Cardiac muscle cell (in vitro differentiated cells and primary cell): ENCODE measurements around the gene CLRN3. TPM values are rescaled to one million over a fixed set of nuclear protein-coding genes. Genes with fewer than 3 reads are reported as not detected.
A peak's percentile ranks its signal among the peaks of the same experiment; 100 is the strongest.

Experiments
- DNase-seq, 2 donors: peaks; one replicate each; pipeline versions ENCODE4 v3.0.0 to v3.0.0-alpha.2; 2010 to 2017; ENCODE audit warnings: low read depth in 1 of 2, low spot score in 1 of 2
- H3K27ac ChIP-seq: fragments of 200-600 bp; sonication (generic); 2 replicates; pipeline ENCODE4 v1.5.1; 2016
- H3K27me3 ChIP-seq: fragments of 200-600 bp; sonication (generic); 2 replicates; pipeline ENCODE4 v1.6.0; 2016; ENCODE audit warnings: control low read depth
- H3K36me3 ChIP-seq: fragments of 200-600 bp; sonication (generic); 2 replicates; pipeline ENCODE4 v1.5.1; 2016; ENCODE audit warnings: control low read depth
- H3K4me1 ChIP-seq: fragments of 200-600 bp; sonication (generic); 2 replicates; pipeline ENCODE4 v1.8.1; 2017; ENCODE audit warnings: low read depth, mild to moderate bottlenecking, mixed run types
- H3K4me3 ChIP-seq: fragments of 200-600 bp; sonication (generic); 2 replicates; pipeline ENCODE4 v1.5.1; 2016; ENCODE audit warnings: mild to moderate bottlenecking
- H3K9me3 ChIP-seq: fragments of 200-600 bp; sonication (generic); 2 replicates; pipeline ENCODE4 v1.5.1; 2017; ENCODE audit warnings: low read depth, mild to moderate bottlenecking, control low read depth
- polyA plus RNA-seq: library from polyadenylated mRNA; unstranded; fragments of >200 nt; fragmentation: Nextera tagmentation; extraction: Ambion mirVana; gene quantifications from 2 replicates; pipeline ENCODE4 v1.2.1, GENCODE V29; 2016
- total RNA-seq: library from RNA; depleted of rRNA; stranded (reverse); fragments of >200 nt; gene quantifications from 2 replicates; pipeline ENCODE4 v1.2.3, GENCODE V29; 2016
- TF ChIP-seq, protein P1 (sequence below): IDR thresholded peaks from 2 replicates; pipeline ENCODE4 v1.5.1; 2012; ENCODE audit warnings: low read depth, mild to moderate bottlenecking, low read length

The CLRN3 gene
- total and polyA plus RNA-seq, 2 experiments from 2014 or later, result not detected

DNA sequence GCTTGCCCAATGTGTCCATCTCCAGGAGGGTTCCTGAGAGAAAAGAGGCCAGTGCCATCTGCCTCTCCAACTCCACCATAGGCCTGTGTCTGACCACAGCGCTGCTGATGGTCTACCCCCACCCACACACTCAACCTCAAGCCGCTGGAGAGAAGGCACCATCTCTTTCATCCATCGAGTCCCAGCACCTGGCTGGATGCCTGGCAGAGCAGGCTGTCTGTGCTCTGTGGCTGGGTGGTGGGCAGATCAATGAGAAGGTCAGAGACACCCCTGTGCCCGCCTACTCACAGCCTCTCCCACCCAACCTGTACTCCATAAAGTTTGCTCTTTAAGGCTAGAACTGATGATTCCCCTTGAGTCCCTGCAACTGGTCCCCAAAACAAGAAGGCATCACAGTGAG, 58.0 kb downstream of the CLRN3 start:
- Histone ChIP-seq H3K27me3 (no peaks in the 10 kb centered on the region), H3K9me3 (no peaks in the 10 kb centered on the region), H3K27ac (no peak overlapping the region), H3K4me3 (no peak overlapping the region), H3K4me1 (no peaks in the 10 kb centered on the region), H3K36me3 (no peaks in the 10 kb centered on the region)
- DNase-seq, result no peak
- TF ChIP-seq, protein P1, sequence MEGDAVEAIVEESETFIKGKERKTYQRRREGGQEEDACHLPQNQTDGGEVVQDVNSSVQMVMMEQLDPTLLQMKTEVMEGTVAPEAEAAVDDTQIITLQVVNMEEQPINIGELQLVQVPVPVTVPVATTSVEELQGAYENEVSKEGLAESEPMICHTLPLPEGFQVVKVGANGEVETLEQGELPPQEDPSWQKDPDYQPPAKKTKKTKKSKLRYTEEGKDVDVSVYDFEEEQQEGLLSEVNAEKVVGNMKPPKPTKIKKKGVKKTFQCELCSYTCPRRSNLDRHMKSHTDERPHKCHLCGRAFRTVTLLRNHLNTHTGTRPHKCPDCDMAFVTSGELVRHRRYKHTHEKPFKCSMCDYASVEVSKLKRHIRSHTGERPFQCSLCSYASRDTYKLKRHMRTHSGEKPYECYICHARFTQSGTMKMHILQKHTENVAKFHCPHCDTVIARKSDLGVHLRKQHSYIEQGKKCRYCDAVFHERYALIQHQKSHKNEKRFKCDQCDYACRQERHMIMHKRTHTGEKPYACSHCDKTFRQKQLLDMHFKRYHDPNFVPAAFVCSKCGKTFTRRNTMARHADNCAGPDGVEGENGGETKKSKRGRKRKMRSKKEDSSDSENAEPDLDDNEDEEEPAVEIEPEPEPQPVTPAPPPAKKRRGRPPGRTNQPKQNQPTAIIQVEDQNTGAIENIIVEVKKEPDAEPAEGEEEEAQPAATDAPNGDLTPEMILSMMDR, result no peak

DNA sequence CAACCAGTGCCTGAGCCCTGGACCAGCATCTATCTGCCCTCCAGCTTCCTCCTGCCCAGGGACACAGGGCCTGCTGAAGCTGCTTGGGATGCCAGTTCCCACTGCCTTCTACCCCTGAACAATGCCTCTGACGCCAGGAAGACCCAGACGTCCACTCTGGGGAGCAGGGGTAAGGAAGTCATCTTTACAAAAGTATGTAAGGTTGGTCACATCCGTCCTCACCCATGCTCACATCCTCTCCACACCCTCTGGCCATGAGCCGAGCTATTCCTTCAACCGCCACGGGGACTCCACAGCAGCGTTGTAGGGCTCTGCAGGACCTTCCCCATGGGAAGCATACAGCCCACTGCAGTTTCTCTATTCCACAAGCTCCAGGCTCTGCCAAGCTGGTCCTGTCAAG, 58.5 kb downstream of the CLRN3 start:
- H3K27ac ChIP-seq, result no peak overlapping the region
- TF ChIP-seq, protein P1, result no peak

DNA sequence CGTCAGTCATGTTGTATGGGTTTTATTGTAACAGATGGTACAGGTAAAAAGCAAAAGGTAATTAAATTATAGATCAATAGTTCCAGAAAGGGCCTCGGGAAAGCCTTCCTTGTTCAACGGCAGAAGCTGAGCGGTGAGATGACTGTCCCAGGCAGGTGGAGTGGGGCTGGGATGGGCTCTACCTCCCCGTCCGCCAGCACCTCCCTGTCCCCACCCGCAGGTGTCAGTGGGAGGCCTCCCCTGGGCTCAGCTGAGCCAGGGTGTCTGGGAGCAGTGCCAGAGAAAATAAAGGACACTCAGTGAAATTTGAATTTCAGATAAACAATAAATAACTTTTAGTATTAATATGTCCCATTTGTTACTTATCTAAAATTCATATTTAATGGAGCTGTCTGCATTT, 58.9 kb downstream of the CLRN3 start:
- H3K36me3 ChIP-seq, result no peaks in the 10 kb centered on the region
- no peaks in the 10 kb centered on the region for H3K9me3 ChIP-seq
- no peaks in the 10 kb centered on the region for H3K4me1 ChIP-seq
- no peak for DNase-seq
- no peak overlapping the region for H3K27ac ChIP-seq
- TF ChIP-seq, protein P1, result no peak
- no peak overlapping the region for H3K4me3 ChIP-seq
- no peaks in the 10 kb centered on the region for H3K27me3 ChIP-seq

More for the DNA sequence above, 58.5 kb downstream of the CLRN3 start:
- Histone ChIP-seq H3K4me3 (no peak overlapping the region), H3K27me3 (no peaks in the 10 kb centered on the region), H3K9me3 (no peaks in the 10 kb centered on the region), H3K36me3 (no peaks in the 10 kb centered on the region), H3K4me1 (no peaks in the 10 kb centered on the region)
- DNase-seq, result no peak

DNA sequence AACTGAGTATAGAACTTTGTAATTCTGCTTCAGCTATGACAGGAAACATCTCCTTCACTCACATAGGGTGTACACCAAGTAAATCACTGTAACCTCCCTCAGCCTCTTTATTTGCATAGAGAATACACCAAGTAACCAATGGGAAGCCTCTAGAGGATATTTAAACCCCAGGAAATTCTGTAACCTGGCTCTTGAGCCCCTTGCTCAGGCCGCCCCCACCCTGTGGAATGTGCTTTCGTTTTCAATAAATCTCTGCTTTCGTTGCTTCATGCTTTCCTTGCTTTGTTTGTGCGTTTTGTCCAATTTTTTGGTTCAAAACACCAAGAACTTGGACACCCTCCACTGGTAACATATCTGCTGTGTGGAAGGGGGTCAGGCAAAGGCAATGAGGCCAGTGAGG, 60.2 kb downstream of the CLRN3 start:
- H3K27me3 ChIP-seq, result no peaks in the 10 kb centered on the region
- TF ChIP-seq, protein P1, result no peak
- no peaks in the 10 kb centered on the region for H3K4me1 ChIP-seq
- no peak overlapping the region for H3K4me3 ChIP-seq
- DNase-seq, result peak in 1 of 2 donors; percentile 21
- H3K9me3 ChIP-seq, result no peaks in the 10 kb centered on the region
- no peaks in the 10 kb centered on the region for H3K36me3 ChIP-seq
- H3K27ac ChIP-seq, result no peak overlapping the region

DNA sequence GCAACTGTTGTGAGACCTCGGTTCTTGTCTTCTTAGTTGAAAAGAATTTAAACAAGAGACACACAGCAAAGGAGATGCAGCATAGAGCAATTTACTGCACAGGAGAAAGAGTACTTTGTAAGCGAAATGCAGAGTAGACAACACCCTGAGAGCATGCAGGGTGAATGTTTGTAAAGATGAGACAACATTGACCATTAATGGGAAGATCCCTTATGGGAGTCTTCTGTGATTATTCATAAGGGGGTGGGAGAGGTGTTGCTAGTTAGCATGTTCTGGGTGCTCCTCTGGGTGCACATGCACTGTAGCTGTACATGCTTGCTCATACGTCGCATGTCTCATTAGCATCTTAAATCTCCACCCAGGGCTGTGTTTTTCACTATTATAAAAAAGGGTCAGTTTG, 62.3 kb downstream of the CLRN3 start:
- H3K9me3 ChIP-seq, result no peaks in the 10 kb centered on the region
- H3K27ac ChIP-seq, result no peak overlapping the region
- H3K36me3 ChIP-seq, result no peaks in the 10 kb centered on the region
- TF ChIP-seq, protein P1, result no peak
- H3K4me3 ChIP-seq, result no peak overlapping the region
- H3K4me1 ChIP-seq, result no peaks in the 10 kb centered on the region
- H3K27me3 ChIP-seq, result no peaks in the 10 kb centered on the region
- DNase-seq, result no peak

Other genes with a start within 250 kb of the CLRN3 start
- not detected in 2 replicates for gene FOXI2, start 155.8 kb downstream of the CLRN3 start, total RNA-seq
- not detected in 2 replicates for gene FOXI2, start 155.8 kb downstream of the CLRN3 start, polyA plus RNA-seq
- gene PTPRE, start 14.2 kb upstream of the CLRN3 start, total RNA-seq, result 4.2 and 5.6 TPM in 2 replicates
- gene PTPRE, start 14.2 kb upstream of the CLRN3 start, polyA plus RNA-seq, result 3.9 and 8.8 TPM in 2 replicates
- gene MKI67, start 233.5 kb upstream of the CLRN3 start, total RNA-seq, result 5.6 and 63.6 TPM in 2 replicates
- gene MKI67, start 233.5 kb upstream of the CLRN3 start, polyA plus RNA-seq, result 7.9 and 80.5 TPM in 2 replicates